Measurements from ENCODE around the gene SZT2. TPM values are rescaled to one million over a fixed set of nuclear protein-coding genes. Genes with fewer than 3 reads are reported as not detected.
A peak's percentile ranks its signal among the peaks of the same experiment; 100 is the strongest.

SZT2 gene
- total RNA-seq, 2 experiments from 2014 or later: 27.3 to 37.6 TPM

DNA sequence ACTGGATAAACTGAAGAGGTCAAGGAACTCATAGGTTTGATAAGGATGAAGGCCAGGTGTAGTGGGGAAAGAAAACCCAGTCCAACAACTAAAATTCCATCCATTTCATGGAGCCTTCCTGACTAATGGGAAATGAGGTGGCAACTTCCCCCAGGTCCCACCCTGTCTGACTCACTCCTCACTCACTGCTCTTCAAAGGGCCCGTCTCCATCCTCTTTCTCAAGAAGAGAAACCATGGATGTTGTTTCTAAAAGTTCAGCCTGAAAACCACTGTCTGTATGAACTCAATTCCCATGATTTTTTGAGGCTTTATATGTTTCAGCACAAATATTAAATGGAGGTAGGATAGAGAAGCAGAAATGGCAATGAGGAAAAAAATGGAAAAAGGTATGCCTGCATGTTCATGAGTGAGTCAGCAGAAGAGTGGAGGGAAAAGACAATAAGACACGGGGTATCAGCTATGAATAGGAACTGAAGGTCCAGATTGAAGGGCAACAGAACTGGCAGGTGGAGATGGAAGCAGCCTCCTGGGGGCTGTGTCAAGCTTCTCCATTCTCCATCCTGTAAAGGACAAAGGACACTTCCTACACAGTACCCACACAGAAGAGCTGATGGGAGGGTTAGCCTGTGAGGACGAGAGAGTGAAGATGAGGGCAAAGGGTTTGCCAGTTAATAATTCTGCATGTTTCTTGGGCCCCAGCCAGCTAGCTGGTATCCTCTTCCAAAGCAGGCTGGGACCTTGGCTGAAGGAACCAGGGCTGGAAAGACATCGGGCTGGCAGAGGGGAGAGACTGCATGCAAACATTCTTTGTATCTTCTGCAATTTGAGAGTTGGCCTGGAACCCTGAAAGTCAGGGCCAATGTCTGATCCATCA is 16.4 kb upstream of the SZT2 start:
- no peak overlapping the region for H3K4me3 Mint-ChIP-seq
- H3K27ac Mint-ChIP-seq: no peak overlapping the region
- H3K36me3 Mint-ChIP-seq: peaks cover 9% of the 10 kb centered on the region
- peaks cover 13% of the 10 kb centered on the region for H3K4me1 Mint-ChIP-seq (ENCODE audit: low read depth)
- intact Hi-C loops (cut with micrococcal nuclease): no loop called here
- ChIA-PET POLR2A (interaction anchor here (1.3 kb wide), 1 partner anchor 15 kb away, joined by 3 read pairs; the partner anchor contains the start of gene CDC20), CTCF (no interaction called here)
- DNase-seq: no peak
- H3K27me3 Mint-ChIP-seq: no peaks in the 10 kb centered on the region
- H3K9me3 Mint-ChIP-seq: no peaks in the 10 kb centered on the region

DNA sequence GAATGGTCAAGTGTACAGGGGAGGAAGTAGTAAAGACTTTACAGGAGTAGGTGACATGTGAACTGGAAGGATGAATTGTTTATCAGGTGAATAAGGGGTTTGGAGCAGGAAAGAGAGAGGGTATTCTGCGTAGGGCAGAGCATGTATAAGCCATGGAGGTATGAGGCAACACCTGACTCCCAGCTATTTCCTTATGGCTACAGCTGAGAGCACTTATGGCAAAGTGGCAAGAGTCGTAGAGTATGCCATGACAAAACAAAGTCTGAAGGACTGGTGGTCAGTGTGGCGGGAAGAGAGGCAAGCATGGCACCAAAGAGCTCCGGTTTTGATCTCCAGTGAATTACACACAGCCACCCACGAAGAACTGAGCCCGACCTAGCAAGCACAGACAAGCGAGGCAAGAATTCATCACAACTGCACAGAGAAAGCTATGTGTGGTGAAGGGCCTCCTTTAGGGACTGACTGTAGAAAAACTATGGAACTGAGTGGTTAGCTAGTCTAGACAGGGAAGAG is 12.9 kb upstream of the SZT2 start:
- no peak overlapping the region for H3K4me3 Mint-ChIP-seq
- H3K36me3 Mint-ChIP-seq: peaks cover 17% of the 10 kb centered on the region
- H3K9me3 Mint-ChIP-seq: no peaks in the 10 kb centered on the region
- H3K4me1 Mint-ChIP-seq (ENCODE audit: low read depth): no peaks in the 10 kb centered on the region
- CTCF ChIA-PET: interaction anchor here (1.5 to 2.3 kb wide), 2 partner anchors 38 to 150 kb away, joined by 7 to 11 read pairs; no protein-coding TSS in a partner anchor
- POLR2A ChIA-PET: no interaction called here
- intact Hi-C loops (cut with micrococcal nuclease): no loop called here
- no peak for DNase-seq
- no peak overlapping the region for H3K27ac Mint-ChIP-seq
- no peaks in the 10 kb centered on the region for H3K27me3 Mint-ChIP-seq

DNA sequence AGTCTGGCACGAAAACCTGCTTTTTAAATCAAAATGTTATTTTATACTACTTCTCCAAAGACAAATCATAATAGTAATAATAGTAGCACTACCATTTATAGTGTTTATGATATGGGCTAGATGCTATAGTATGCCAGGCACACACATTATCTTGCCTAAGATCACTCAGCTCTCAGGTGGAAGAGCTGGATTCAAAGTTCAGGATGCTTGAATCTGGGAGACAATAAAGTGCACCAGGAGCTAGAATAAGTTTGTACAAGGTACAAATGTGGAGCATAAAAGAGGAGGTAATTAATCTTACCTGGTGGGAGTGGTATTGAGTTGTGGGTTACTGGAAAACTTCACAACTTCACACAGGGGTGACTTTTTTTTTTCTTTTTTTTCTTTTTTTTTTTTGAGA is 11.9 kb upstream of the SZT2 start:
- H3K4me3 Mint-ChIP-seq: no peak overlapping the region
- no peaks in the 10 kb centered on the region for H3K27me3 Mint-ChIP-seq
- DNase-seq: no peak
- no peak overlapping the region for H3K27ac Mint-ChIP-seq
- H3K9me3 Mint-ChIP-seq: no peaks in the 10 kb centered on the region
- intact Hi-C loops (cut with micrococcal nuclease): no loop called here
- H3K4me1 Mint-ChIP-seq (ENCODE audit: low read depth): no peaks in the 10 kb centered on the region
- ChIA-PET CTCF (interaction anchor here (1.2 to 2.3 kb wide), 2 partner anchors 37 to 151 kb away, joined by 3 to 11 read pairs; no protein-coding TSS in a partner anchor), POLR2A (interaction anchor here (0.7 to 1.7 kb wide), 2 partner anchors 10 to 146 kb away, joined by 3 to 5 read pairs; partner anchors contain the start of gene ELOVL1)
- H3K36me3 Mint-ChIP-seq: peaks cover 19% of the 10 kb centered on the region

- Mint-ChIP-seq H3K4me1 (ENCODE audit: low read depth) (no peaks in the 10 kb centered on the region), H3K27me3 (no peaks in the 10 kb centered on the region), H3K4me3 (no peak overlapping the region), H3K27ac (no peak overlapping the region), H3K36me3 (peaks cover 29% of the 10 kb centered on the region), H3K9me3 (no peaks in the 10 kb centered on the region)
- ChIA-PET CTCF (no interaction called here), POLR2A (no interaction called here)
- intact Hi-C loops (cut with micrococcal nuclease): no loop called here
- DNase-seq: no peak
Observed at GRCh38 chr1:43379476-43379875, 10.2 kb upstream of the SZT2 start.

DNA sequence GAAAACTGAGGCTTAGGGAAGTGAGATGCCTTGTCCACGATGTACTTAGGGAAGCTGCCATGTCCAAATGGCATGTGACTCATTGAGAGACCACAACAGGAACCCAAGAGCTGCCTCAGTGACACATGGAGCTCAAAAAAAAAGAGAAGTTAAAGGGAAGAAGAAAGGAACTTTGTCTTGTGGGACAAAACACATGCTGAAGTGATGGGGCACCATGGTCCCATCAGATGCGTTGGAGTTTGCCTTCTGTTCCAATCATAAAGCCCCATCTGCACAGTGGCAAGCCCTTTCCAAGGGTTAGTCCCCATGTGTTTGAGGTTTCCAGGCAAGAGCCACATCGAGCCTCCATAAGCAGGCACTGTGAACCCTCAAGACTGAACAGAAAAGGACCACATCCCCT is 8.1 kb upstream of the SZT2 start:
- Mint-ChIP-seq H3K27me3 (no peaks in the 10 kb centered on the region), H3K4me1 (ENCODE audit: low read depth) (no peaks in the 10 kb centered on the region), H3K9me3 (no peaks in the 10 kb centered on the region), H3K27ac (no peak overlapping the region), H3K4me3 (no peak overlapping the region), H3K36me3 (peaks cover 40% of the 10 kb centered on the region)
- intact Hi-C loops (cut with micrococcal nuclease): no loop called here
- ChIA-PET CTCF (interaction anchor here (0.7 to 1.4 kb wide), 3 partner anchors 9 to 155 kb away, joined by 3 to 4 read pairs (median 3); no protein-coding TSS in a partner anchor), POLR2A (interaction anchor here (1.1 to 1.2 kb wide), 2 partner anchors 13 to 15 kb away, joined by 3 read pairs; no protein-coding TSS in a partner anchor)
- no peak for DNase-seq

DNA sequence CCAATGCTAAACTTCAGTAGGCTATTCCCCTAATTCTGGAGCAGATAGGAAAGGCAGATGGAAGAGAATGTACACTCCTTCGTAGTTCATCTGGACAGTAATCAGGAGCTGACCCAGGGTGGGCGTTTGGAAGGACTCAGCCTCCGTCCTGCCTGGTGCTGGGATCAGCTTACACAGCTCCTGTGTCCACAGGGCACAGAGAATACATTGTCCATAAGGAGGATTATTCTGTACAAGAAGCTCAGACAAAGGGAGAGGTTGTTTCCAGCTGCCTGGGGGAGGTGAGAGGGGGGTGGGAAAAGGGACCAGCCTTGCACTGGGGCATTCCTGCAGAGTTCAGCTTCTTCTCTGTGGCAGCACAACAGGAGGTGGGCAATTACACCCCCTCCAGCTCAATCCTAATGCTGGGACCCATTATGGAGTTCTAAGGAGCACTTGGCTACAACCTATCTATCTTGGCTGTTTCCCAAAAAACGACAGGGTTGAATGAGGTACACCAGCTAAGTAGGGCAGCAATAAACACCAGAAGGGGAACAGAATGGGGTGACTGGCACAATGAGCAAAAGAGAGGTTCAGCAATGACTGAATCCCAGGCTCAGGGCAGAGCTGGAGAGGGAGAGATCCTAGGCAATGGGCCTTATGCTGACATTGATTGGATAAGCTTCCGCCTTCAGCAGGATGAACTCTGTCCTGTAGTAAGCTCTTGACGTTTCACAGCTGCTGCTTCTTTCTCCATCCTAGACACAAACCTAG is 7.5 kb upstream of the SZT2 start:
- H3K27me3 Mint-ChIP-seq: no peaks in the 10 kb centered on the region
- ChIA-PET CTCF (interaction anchor here (0.7 to 1.4 kb wide), 3 partner anchors 8 to 155 kb away, joined by 3 to 4 read pairs (median 3); no protein-coding TSS in a partner anchor), POLR2A (interaction anchor here (1.1 to 1.2 kb wide), 2 partner anchors 14 to 15 kb away, joined by 3 read pairs; no protein-coding TSS in a partner anchor)
- peaks cover 45% of the 10 kb centered on the region for H3K36me3 Mint-ChIP-seq
- H3K9me3 Mint-ChIP-seq: no peaks in the 10 kb centered on the region
- intact Hi-C loops (cut with micrococcal nuclease): no loop called here
- no peaks in the 10 kb centered on the region for H3K4me1 Mint-ChIP-seq (ENCODE audit: low read depth)
- DNase-seq: no peak
- H3K27ac Mint-ChIP-seq: no peak overlapping the region
- H3K4me3 Mint-ChIP-seq: no peak overlapping the region

DNA sequence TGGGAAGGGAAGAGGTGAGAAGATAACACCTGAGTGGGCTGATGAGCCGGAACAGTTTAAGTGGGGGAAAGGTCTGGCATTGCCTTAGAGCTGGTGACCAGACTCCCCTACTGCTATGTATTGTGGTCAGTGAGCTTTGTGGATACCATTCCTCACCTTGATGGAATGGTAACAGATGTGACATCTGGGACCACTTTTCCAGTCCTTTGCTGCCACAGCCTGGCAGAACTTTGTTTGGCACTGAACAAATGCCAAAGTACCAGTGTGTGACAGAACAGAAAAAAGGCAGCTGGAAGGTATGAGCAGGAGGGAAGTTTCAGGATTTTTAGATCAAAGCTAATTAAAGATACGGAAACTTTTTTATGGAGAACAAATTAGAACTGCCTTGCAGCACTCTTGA is 6.2 kb upstream of the SZT2 start:
- Mint-ChIP-seq H3K9me3 (no peaks in the 10 kb centered on the region), H3K27me3 (no peaks in the 10 kb centered on the region), H3K27ac (no peak overlapping the region), H3K4me3 (no peak overlapping the region), H3K36me3 (peaks cover 43% of the 10 kb centered on the region), H3K4me1 (ENCODE audit: low read depth) (peaks cover 9% of the 10 kb centered on the region)
- POLR2A ChIA-PET: no interaction called here
- no peak for DNase-seq
- CTCF ChIA-PET: interaction anchor here (2.6 kb wide), 1 partner anchor 25 kb away, joined by 7 read pairs; the partner anchor contains the start of gene CDC20
- intact Hi-C loops (cut with micrococcal nuclease): no loop called here

DNA sequence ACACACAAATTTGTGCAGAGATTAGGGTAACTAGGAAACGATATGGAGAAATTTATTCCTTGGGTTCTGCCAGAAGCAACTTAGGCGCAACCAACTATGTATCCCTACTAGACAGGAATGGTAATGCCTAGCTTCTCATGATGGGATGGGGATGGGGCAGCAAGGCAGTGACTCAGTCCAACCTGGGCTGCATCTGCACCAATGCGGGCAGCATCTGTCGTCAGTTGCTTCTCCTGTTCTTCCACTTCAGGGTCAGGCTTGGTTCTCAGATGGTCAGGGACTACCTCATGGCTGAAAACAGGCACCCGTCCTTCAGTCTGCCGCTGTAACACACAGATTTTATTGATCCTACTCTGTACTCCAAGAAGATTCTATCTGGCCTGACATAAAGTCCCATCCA is 3.0 kb upstream of the SZT2 start:
- no peak overlapping the region for H3K4me3 Mint-ChIP-seq
- intact Hi-C loops (cut with micrococcal nuclease): no loop called here
- DNase-seq: no peak
- CTCF ChIA-PET: no interaction called here
- H3K4me1 Mint-ChIP-seq (ENCODE audit: low read depth): peaks cover 34% of the 10 kb centered on the region
- H3K27me3 Mint-ChIP-seq: no peaks in the 10 kb centered on the region
- POLR2A ChIA-PET: no interaction called here
- peaks cover 37% of the 10 kb centered on the region for H3K36me3 Mint-ChIP-seq
- no peaks in the 10 kb centered on the region for H3K9me3 Mint-ChIP-seq
- H3K27ac Mint-ChIP-seq: no peak overlapping the region

DNA sequence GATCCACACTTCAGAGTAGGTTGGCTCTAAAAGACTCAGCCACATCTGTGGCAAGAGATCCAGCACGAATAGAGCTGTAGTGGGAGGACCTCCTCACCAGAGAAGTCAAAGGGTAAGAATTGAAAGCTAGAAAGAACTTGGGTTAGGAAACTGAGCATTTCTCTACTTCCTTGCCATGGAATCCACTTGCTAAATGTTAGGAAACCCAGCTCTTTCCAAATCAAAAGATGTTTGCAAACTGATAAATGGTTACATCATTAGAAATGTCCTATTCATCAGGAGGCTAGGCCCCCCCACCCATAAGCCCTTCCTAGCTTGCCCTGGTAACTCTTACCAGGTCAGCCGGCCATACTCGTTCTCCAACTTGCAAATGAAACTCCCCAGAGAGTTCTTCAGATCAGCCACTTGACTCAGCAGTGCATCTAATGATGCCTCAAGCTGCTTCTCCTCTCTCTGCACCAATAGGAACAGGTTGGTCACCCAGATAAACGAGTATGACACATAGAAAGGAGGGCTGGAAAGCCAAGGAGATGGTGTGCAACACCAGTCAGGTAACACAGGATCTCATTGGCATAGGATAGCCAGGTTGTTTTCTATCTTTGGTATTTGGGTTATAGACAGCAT is 1.6 kb upstream of the SZT2 start:
- Mint-ChIP-seq H3K9me3 (no peaks in the 10 kb centered on the region), H3K4me1 (ENCODE audit: low read depth) (peaks cover 40% of the 10 kb centered on the region), H3K4me3 (peak overlapping the region; percentile 100), H3K27me3 (no peaks in the 10 kb centered on the region), H3K36me3 (peaks cover 32% of the 10 kb centered on the region), H3K27ac (peak overlapping the region; percentile 97)
- ChIA-PET CTCF (interaction anchor here (1.1 to 1.6 kb wide), 3 partner anchors 15 to 161 kb away, joined by 3 to 5 read pairs (median 5); partner anchors contain the start of gene ELOVL1), POLR2A (interaction anchor here (2.1 to 4.1 kb wide), 2 partner anchors 20 to 66 kb away, joined by 6 to 28 read pairs; partner anchors contain the start of gene ELOVL1)
- intact Hi-C loops (cut with micrococcal nuclease): loop anchor here (2.0 kb wide), 2 partner anchors 19 to 67 kb away; partner anchors contain the start of gene ELOVL1
- DNase-seq: no peak

- ChIA-PET CTCF (interaction anchor here (0.9 to 2.4 kb wide), 5 partner anchors 14 to 162 kb away, joined by 3 to 14 read pairs (median 5); partner anchors contain the start of gene ELOVL1), POLR2A (interaction anchor here (0.8 to 4.1 kb wide), 4 partner anchors 10 to 66 kb away, joined by 3 to 28 read pairs (median 4); partner anchors contain the start of gene ELOVL1)
Observed at GRCh38 chr1:43388613-43389012, 1.1 kb upstream of the SZT2 start.

GRCh38 chr1:43392702-43393101 is 3.0 kb downstream of the SZT2 start:
- Mint-ChIP-seq H3K36me3 (peaks cover 12% of the 10 kb centered on the region), H3K27me3 (no peaks in the 10 kb centered on the region), H3K27ac (no peak overlapping the region), H3K4me3 (no peak overlapping the region), H3K9me3 (no peaks in the 10 kb centered on the region), H3K4me1 (ENCODE audit: low read depth) (peaks cover 38% of the 10 kb centered on the region)
- DNase-seq: no peak
- intact Hi-C loops (cut with micrococcal nuclease): no loop called here
- POLR2A ChIA-PET: no interaction called here
- CTCF ChIA-PET: interaction anchor here (0.9 to 1.5 kb wide), 2 partner anchors 154 to 166 kb away, joined by 3 read pairs; no protein-coding TSS in a partner anchor

More at GRCh38 chr1:43388613-43389012, 1.1 kb upstream of the SZT2 start:
- peak overlapping the region; percentile 97 for H3K27ac Mint-ChIP-seq
- H3K27me3 Mint-ChIP-seq: no peaks in the 10 kb centered on the region
- no peaks in the 10 kb centered on the region for H3K9me3 Mint-ChIP-seq
- H3K36me3 Mint-ChIP-seq: peaks cover 29% of the 10 kb centered on the region
- peak overlapping the region; percentile 100 for H3K4me3 Mint-ChIP-seq
- H3K4me1 Mint-ChIP-seq (ENCODE audit: low read depth): peaks cover 40% of the 10 kb centered on the region
- DNase-seq: no peak
- intact Hi-C loops (cut with micrococcal nuclease): loop anchor here (1.0 to 2.0 kb wide), 3 partner anchors 20 to 216 kb away; partner anchors contain the start of genes CFAP57, EBNA1BP2 and ELOVL1
